Activated CD8-positive, alpha-beta memory T cell treated with anti-CD3 and anti-CD28 coated beads for 36 hours (primary cell): ENCODE data around the gene FHL1. TPM values are rescaled to one million over a fixed set of nuclear protein-coding genes. Genes with fewer than 3 reads are reported as not detected.
"Not testable (repeated sequence)": the region's sequence is repeated elsewhere in the genome, so short reads cannot be mapped to it uniquely, and the experiment has no call there.

Experiments used
- CTCF ChIA-PET: fragments of 350-600 bp; sonication (Branson Sonifier 250); formaldehyde crosslinking; loops from one replicate; lab custom pipeline; 2021; ENCODE audit warnings: antibody characterized with exemption; lab: Charles Lee
- POLR2A ChIA-PET: fragments of 350-600 bp; sonication (Branson Sonifier 250); formaldehyde crosslinking; loops from one replicate; lab custom pipeline; 2021; ENCODE audit warnings: antibody characterized with exemption; lab: Charles Lee
- total RNA-seq, 2 experiments: library from RNA; stranded (reverse); gene quantifications; one replicate each; pipeline ENCODE4 v1.2.3, GENCODE V29; 2021

The FHL1 gene
- total RNA-seq, 2 experiments from 2014 or later = 17.8 to 18.2 TPM

DNA sequence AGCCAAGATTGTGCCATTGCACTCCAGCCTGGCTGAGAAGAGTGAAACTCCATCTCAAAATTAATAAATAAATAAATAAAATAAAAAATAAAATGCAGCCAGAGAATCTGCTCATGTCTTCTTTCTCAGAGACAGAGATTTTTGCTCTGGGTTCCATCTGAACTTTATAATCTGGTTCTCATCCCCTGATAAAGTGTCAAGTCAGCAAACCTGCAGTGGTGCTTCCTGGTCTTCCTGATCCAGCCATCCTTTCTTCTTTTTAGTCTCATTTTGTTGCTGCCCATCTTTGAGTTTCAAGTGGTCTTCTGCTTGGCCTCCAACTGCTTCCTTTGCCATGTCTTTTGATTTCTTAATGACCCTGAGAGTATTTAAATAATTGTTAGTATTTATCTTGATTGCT is 79.7 kb downstream of the FHL1 start:
- ChIA-PET POLR2A (no interaction called here), CTCF (no interaction called here)

GRCh38 chrX:136227948-136228838 is 80.9 kb downstream of the FHL1 start:
- ChIA-PET POLR2A (no interaction called here), CTCF (no interaction called here)

GRCh38 chrX:136228839-136229207 is 81.5 kb downstream of the FHL1 start:
- CTCF ChIA-PET = no interaction called here
- POLR2A ChIA-PET = no interaction called here

- ChIA-PET POLR2A (no interaction called here), CTCF (no interaction called here)
Measured at GRCh38 chrX:136237074-136237473, 89.7 kb downstream of the FHL1 start.

DNA sequence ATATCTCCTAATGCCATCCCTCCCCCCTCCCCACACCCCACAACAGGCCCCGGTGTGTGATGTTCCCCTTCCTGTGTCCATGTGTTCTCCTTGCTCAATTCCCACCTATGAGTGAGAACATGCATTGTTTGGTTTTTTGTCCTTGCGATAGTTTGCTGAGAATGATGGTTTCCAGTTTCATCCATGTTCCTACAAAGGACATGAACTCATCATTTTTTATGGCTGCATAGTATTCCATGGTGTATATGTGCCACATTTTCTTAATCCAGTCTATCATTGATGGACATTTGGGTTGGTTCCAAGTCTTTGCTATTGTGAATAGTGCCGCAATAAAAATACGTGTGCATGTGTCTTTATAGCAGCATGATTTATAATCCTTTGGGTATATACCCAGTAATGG is 90.5 kb downstream of the FHL1 start:
- POLR2A ChIA-PET, CTCF ChIA-PET: not testable (repeated sequence)

- POLR2A ChIA-PET = no interaction called here
- CTCF ChIA-PET = no interaction called here
Measured at GRCh38 chrX:136246201-136246600, 98.9 kb downstream of the FHL1 start.

DNA sequence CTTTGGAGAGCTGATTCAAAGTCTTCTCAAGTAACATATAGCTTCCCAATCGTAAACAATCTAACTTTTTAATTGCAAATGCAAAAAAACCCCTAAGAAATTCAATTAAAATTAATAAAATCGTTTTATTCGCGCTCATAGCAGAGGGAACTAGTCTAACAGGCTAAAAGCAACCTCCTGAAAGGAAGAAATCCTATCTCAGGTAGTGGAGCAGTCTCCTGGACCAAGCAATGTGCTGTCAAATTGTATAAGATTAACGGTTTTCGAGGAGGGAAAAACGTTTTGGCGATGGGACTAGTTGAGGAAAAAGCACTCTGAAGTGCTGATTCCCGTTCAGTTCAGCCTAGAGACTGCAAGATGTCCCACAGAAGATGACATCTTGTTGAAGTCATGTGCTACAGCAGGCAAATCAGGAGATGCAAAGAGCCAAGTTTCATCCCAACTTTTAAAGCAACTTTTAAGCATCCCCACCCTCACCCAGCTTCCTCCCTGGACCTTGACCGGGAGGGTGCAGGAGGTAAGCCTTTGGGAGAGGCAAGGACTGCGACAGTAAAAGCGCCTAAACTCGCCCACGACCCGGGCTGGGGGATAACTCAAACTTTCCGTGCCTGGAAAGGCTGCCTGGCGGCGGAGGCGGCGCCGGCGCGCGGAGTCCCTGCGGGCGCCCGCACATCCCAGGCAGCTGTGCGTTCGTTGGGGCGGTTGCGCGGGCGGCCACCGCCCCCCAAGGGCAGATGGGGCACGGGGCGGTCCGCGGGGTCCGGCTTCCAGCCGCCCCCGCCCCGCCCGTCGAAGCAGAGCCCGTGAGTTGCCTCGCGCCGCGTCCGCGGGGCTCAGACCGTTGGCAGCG is 103.1 kb downstream of the FHL1 start:
- POLR2A ChIA-PET = interaction anchor here (0.5 kb wide), 1 partner anchor 20 kb away, joined by 5 read pairs; no protein-coding TSS in a partner anchor
- CTCF ChIA-PET = no interaction called here

DNA sequence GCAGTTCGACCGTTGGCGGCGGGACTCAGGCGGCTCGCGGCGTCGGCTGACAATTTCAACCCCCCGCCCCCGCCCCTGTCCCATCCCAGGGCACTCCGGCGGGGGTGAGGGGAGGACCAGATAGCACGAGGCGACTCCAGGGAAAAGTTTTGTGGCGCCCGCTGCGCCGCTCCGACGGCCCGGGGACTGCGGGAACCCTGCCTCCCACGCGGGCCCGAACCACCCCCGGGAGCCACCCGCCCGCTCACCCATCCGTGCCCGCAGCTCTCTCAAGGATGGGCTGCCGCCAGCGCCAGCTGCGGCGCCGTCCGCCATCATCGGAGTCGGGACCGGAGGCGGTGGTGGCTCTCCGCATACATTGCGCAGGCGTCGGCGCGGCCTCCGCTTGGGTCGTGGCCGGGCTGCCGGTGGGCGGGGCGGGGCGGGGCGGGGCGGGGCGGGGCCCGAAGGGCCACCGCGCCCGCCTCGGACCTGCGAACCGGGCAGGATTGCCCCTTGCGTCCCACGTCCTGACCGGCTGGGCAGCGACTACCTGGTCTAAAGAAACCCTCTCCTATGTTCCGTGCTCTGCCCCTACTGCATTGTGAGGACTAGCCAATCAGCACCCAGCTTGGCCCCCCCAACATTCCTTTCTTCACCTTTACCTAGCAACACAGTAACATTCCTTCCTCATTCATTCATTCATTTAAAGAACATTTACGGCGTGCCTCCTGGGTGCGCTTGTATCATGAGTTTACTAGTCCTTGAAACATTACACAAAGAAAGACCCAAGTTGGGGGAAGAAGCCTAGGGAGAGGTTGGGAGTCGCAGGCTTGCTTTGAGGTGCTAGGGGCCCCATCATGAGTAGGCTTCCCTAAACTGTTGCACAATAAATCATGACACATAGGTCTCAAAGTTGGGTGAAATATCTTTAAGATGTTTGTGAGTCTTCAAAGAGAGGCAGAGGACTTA is 104.0 kb downstream of the FHL1 start, which contains the start of gene MAP7D3:
Gene MAP7D3, minus strand, starts transcription at position 360 of the 951 bp plus-strand sequence. Its CDS starts 42 bp downstream, at position 318.
- ChIA-PET POLR2A (interaction anchor here (0.6 kb wide), 1 partner anchor 439 kb away, joined by 3 read pairs; no protein-coding TSS in a partner anchor), CTCF (no interaction called here)

DNA sequence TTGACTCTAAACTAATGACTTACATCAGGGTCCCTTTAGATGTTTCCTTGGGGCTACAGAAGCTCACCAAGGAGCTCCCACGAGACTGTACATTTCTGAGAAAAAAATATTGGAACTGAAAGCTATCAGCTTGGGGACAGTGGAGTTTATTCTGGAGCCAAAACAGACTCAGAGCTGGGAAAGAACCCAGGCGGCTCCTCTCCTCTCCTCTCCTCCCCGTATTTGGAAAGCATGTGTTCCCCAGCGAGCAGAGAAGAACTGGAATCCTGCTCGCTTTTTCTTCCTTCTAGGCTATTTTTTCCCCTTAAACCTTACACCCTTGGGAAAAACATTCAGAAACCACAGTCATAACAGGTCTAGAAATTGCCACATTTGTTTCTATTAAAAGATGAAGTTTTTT is 108.2 kb downstream of the FHL1 start:
- POLR2A ChIA-PET = no interaction called here
- CTCF ChIA-PET = no interaction called here

GRCh38 chrX:136256026-136256425 is 108.7 kb downstream of the FHL1 start:
- POLR2A ChIA-PET = no interaction called here
- CTCF ChIA-PET = no interaction called here

GRCh38 chrX:136258951-136259350 is 111.6 kb downstream of the FHL1 start:
- CTCF ChIA-PET = interaction anchor here (0.6 kb wide), 1 partner anchor 611 kb away, joined by 3 read pairs; no protein-coding TSS in a partner anchor

DNA sequence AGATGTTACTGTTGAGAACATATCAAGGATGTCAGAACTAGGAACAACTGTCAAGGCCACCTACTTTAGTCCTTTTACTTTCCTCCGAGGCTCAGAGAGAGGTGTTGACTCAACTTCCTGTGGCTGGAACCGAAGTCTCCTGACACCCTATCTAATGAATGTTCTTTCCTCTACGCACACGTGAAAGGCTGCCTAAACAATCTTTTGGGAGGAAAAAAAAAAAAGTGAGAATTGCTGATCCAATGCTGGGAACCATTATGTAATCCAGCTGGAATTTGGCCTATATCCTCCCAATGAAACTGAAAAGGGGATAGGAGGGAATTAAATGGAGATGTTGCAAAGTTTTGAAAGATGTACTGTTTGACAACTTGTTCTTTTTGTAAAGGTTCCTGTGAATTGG is 112.2 kb downstream of the FHL1 start:
- ChIA-PET CTCF (no interaction called here), POLR2A (no interaction called here)

More at GRCh38 chrX:136258951-136259350, 111.6 kb downstream of the FHL1 start:
- POLR2A ChIA-PET = no interaction called here

DNA sequence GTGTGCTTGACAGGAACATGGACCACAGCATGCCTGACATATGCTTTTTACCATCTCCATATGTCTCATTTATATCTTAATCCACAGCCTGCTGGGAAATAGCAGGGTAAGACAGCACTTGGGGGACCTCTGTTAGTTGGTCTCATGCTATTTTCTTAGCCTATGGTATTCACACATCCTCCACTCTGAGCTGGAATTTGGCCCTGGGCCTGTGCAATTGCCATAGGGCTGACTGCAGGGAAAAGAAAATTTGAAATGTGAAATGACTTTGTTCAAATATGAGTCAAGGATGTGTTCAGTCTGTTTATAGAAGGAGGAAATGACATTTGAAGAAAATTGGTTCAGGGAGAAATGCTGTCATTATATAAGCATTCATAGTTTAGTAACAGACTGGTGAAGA is 113.4 kb downstream of the FHL1 start:
- ChIA-PET POLR2A (no interaction called here), CTCF (no interaction called here)

Other genes with a start within 250 kb of the FHL1 start
- 10 to 100 TPM; 24.8 to 26.3 TPM for gene MMGT1, start 173.5 kb upstream of the FHL1 start, total RNA-seq
- gene SLC9A6, start 162.1 kb upstream of the FHL1 start, total RNA-seq = 10 to 100 TPM; 14.8 to 15.2 TPM
- 10 to 100 TPM; 19.5 to 21.6 TPM for gene MAP7D3, start 103.9 kb downstream of the FHL1 start, total RNA-seq
- gene ADGRG4, start 153.4 kb downstream of the FHL1 start, total RNA-seq = not detected